Activated CD8-positive, alpha-beta memory T cell treated with anti-CD3 and anti-CD28 coated beads for 1 hour (primary cell): ENCODE data around the gene VEGFA.

Experiments
- DNase-seq, 2 donors: peaks; one replicate each; pipeline ENCODE4 v3.0.0-alpha.2; 2020; ENCODE audit warnings: low read depth in 1 of 2; ENCODE audit errors: extremely low read depth in 1 of 2

The VEGFA gene

GRCh38 chr6:43771858-43772680, 2.1 kb downstream of the VEGFA start:
- no peak for DNase-seq

DNA sequence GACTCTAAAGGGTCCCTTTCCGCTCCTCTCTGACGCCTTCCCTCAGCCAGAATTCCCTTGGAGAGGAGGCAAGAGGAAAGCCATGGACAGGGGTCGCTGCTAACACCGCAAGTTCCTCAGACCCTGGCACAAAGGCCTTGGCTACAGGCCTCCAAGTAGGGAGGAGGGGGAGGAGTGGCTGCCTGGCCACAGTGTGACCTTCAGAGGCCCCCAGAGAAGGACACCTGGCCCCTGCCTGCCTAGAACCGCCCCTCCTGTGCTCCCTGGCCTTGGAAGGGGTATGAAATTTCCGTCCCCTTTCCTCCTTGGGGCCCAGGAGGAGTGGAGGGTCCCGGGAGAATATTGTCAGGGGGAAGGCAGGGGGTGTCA, 2.7 kb downstream of the VEGFA start:
- DNase-seq = no peak

- no peak for DNase-seq
These were observed 3.3 kb downstream of the VEGFA start for GRCh38 chr6:43773050-43773979.

GRCh38 chr6:43773980-43774775, 4.2 kb downstream of the VEGFA start:
- DNase-seq = no peak

DNA sequence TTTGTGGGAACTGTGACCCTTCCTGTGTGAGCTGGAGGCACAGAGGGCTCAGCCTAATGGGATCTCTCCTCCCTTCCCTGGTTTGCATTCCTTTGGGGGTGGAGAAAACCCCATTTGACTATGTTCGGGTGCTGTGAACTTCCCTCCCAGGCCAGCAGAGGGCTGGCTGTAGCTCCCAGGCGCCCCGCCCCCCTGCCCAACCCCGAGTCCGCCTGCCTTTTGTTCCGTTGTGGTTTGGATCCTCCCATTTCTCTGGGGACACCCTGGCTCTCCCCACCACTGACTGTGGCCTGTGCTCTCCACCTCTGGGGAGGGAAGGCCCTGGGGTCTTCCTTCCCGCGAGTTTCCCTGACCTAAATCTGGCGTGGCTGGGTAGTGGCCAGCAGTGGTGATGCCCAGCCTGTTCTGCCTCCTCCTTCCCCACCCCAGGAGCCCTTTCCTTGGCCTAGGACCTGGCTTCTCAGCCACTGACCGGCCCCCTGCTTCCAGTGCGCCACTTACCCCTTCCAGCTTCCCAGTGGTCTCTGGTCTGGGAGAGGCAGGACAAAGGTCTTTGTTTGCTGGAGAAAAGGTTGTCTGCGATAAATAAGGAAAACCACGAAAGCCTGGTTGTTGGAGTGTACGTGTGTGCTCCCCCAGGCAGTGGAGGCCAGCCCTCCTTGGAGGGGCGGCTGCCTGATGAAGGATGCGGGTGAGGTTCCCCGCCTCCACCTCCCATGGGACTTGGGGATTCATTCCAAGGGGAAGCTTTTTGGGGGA, 4.9 kb downstream of the VEGFA start:
- peak in 1 of 2 donors; percentile 48 for DNase-seq

- no peak for DNase-seq
These were observed 5.5 kb downstream of the VEGFA start for GRCh38 chr6:43775535-43775885.

- no peak for DNase-seq
These were observed 6.2 kb downstream of the VEGFA start for GRCh38 chr6:43776115-43776798.

DNA sequence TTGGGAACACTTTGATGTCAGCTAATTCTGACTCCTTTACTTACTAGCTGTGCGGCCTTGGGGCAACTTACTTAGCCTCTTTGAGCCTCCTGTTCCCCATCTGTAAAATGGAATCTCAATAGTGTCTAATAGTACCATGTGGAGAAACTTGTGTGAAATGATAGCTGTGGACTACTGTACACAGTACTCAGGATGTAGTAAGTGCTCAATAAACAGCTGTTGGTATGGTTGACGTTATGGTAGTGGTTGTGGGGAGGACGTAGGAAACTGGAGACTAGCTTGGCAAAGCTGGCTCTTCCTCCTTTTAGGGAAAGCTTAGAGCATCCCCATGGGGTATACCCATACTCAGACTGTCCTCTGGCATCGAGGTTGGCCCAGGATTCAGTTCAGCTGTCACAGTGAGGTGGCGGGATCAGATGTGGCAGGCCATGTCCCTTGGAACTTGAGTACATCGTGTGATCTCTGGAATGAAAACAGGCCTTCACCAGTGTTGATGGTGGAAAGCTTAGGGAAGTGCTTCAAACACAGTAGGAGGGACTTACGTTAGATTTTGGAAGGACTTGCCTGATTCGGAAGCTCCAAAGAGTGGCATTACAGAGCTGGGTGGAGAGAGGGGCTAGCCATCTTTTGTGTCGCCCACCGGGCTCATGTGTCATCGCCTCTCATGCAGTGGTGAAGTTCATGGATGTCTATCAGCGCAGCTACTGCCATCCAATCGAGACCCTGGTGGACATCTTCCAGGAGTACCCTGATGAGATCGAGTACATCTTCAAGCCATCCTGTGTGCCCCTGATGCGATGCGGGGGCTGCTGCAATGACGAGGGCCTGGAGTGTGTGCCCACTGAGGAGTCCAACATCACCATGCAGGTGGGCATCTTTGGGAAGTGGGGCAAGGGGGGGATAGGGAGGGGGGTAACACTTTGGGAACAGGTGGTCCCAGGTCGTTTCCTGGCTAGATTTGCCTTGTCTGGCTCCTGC, 7.1 kb downstream of the VEGFA start:
- no peak for DNase-seq

- DNase-seq = no peak
These were observed 8.3 kb downstream of the VEGFA start for GRCh38 chr6:43778131-43778855.

- DNase-seq = no peak
These were observed 9.2 kb downstream of the VEGFA start for GRCh38 chr6:43778976-43779851.

GRCh38 chr6:43779852-43780236, 9.8 kb downstream of the VEGFA start:
- no peak for DNase-seq

DNA sequence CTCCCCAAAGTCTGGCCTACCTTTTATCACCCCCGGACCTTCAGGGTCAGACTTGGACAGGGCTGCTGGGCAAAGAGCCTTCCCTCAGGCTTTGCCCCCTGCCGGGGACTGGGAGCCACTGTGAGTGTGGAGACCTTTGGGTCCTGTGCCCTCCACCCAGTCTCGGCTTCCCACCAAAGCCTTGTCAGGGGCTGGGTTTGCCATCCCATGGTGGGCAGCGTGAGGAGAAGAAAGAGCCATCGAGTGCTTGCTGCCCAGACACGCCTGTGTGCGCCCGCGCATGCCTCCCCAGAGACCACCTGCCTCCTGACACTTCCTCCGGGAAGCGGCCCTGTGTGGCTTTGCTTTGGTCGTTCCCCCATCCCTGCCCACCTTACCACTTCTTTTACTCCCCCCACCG, 10.3 kb downstream of the VEGFA start:
- no peak for DNase-seq

GRCh38 chr6:43780941-43781928, 11.2 kb downstream of the VEGFA start:
- DNase-seq = no peak

- no peak for DNase-seq
These were observed 12.1 kb downstream of the VEGFA start for GRCh38 chr6:43781941-43782704.
